ENCODE measurements around the gene KLHL5.
"Not testable (repeated sequence)": the region's sequence is repeated elsewhere in the genome, so short reads cannot be mapped to it uniquely, and the experiment has no call there.

KLHL5 gene

GRCh38 chr4:39104255-39104654 lies 42.2 kb downstream of the KLHL5 start:
- no peak for DNase-seq

- no peak for DNase-seq
Observed at GRCh38 chr4:39106011-39106410, 44.0 kb downstream of the KLHL5 start.

- DNase-seq = no peak
Observed at GRCh38 chr4:39114436-39114835, 52.4 kb downstream of the KLHL5 start.

- no peak for DNase-seq
Observed at GRCh38 chr4:39118034-39118658, 56.1 kb downstream of the KLHL5 start.

- DNase-seq = no peak
Observed at GRCh38 chr4:39120418-39120817, 58.4 kb downstream of the KLHL5 start.

- DNase-seq = no peak
Observed at GRCh38 chr4:39124885-39125599, 63.0 kb downstream of the KLHL5 start.

- no peak for DNase-seq
Observed at GRCh38 chr4:39125600-39125985, 63.6 kb downstream of the KLHL5 start.

GRCh38 chr4:39126256-39127095 lies 64.4 kb downstream of the KLHL5 start:
- DNase-seq = no peak

- no peak for DNase-seq
Observed at GRCh38 chr4:39133623-39134022, 71.6 kb downstream of the KLHL5 start.

- no peak for DNase-seq
Observed at GRCh38 chr4:39134683-39135306, 72.8 kb downstream of the KLHL5 start.

- DNase-seq = not testable (repeated sequence)
Observed at GRCh38 chr4:39138227-39138626, 76.2 kb downstream of the KLHL5 start.

- no peak for DNase-seq
Observed at GRCh38 chr4:39146211-39146610, 84.2 kb downstream of the KLHL5 start.

GRCh38 chr4:39154009-39154408 lies 92.0 kb downstream of the KLHL5 start:
- no peak for DNase-seq

- DNase-seq = no peak
Observed at GRCh38 chr4:39157520-39157919, 95.5 kb downstream of the KLHL5 start.

GRCh38 chr4:39166177-39166576 lies 104.1 kb downstream of the KLHL5 start:
- no peak for DNase-seq

GRCh38 chr4:39166669-39167068 lies 104.6 kb downstream of the KLHL5 start:
- no peak for DNase-seq

- no peak for DNase-seq
Observed at GRCh38 chr4:39169426-39169825, 107.4 kb downstream of the KLHL5 start.

GRCh38 chr4:39170301-39170700 lies 108.3 kb downstream of the KLHL5 start:
- no peak for DNase-seq
